ENCODE results near the gene PLCL2.

DNA sequence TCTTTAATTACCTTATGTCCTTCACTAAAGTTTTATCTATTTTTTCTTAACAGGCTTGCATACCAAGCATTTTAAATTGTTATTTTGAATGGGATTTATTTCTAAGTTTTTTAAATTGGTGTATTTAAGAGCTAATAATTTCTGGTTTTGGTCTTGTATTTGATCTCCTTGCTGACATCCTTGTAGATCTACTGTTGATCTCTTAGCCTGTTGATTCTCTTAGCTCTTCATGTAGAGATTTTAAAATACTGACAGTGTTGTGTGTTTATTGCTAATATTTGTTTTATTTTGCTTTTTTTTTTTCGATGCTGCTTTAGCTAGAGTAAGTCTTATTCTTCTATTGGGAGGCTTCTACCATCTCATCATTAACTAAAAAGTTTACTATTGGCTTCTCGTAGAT is 65.5 kb downstream of the PLCL2 start:
- TF ChIP-seq, protein P1, sequence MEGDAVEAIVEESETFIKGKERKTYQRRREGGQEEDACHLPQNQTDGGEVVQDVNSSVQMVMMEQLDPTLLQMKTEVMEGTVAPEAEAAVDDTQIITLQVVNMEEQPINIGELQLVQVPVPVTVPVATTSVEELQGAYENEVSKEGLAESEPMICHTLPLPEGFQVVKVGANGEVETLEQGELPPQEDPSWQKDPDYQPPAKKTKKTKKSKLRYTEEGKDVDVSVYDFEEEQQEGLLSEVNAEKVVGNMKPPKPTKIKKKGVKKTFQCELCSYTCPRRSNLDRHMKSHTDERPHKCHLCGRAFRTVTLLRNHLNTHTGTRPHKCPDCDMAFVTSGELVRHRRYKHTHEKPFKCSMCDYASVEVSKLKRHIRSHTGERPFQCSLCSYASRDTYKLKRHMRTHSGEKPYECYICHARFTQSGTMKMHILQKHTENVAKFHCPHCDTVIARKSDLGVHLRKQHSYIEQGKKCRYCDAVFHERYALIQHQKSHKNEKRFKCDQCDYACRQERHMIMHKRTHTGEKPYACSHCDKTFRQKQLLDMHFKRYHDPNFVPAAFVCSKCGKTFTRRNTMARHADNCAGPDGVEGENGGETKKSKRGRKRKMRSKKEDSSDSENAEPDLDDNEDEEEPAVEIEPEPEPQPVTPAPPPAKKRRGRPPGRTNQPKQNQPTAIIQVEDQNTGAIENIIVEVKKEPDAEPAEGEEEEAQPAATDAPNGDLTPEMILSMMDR (IDR thresholded peaks at IDR 0.05; ENCODE audit: low read depth, low read length), result no peak
- no peak for TF ChIP-seq EZH2phosphoT487 (IDR thresholded peaks at IDR 0.05; ENCODE audit: low read depth)
